Measurements from ENCODE around the gene KRTCAP2.
"Not testable (repeated sequence)": the region's sequence is repeated elsewhere in the genome, so short reads cannot be mapped to it uniquely, and the experiment has no call there.

KRTCAP2 gene

GRCh38 chr1:155172732-155173477 lies at the start of gene KRTCAP2:
Gene KRTCAP2 (minus strand): TSS chr1:155173304. CDS start chr1:155173224, 80 bp downstream.
- DNase-seq: peak; percentile 90

GRCh38 chr1:155220211-155220965 lies 47.3 kb upstream of the KRTCAP2 start:
- not testable (repeated sequence) for DNase-seq

- no peak for DNase-seq
Measured at GRCh38 chr1:155219592-155220031, 46.5 kb upstream of the KRTCAP2 start.

- DNase-seq: no peak
Measured at GRCh38 chr1:155218854-155219591, 45.9 kb upstream of the KRTCAP2 start.

GRCh38 chr1:155214702-155215101 lies 41.6 kb upstream of the KRTCAP2 start:
- DNase-seq: not testable (repeated sequence)

GRCh38 chr1:155212051-155212440 lies 38.9 kb upstream of the KRTCAP2 start:
- DNase-seq: not testable (repeated sequence)

GRCh38 chr1:155211381-155212050 lies 38.4 kb upstream of the KRTCAP2 start:
- DNase-seq: not testable (repeated sequence)

GRCh38 chr1:155210314-155211104 lies 37.4 kb upstream of the KRTCAP2 start:
- no peak for DNase-seq

- no peak for DNase-seq
Measured at GRCh38 chr1:155209312-155209721, 36.2 kb upstream of the KRTCAP2 start.

GRCh38 chr1:155208541-155209311 lies 35.6 kb upstream of the KRTCAP2 start, which contains the start of gene MTX1:
Gene MTX1 (plus strand): TSS chr1:155208695. CDS start chr1:155208805, 110 bp downstream.
- DNase-seq: peak; percentile 82

GRCh38 chr1:155207806-155208540 lies 34.9 kb upstream of the KRTCAP2 start, which contains the start of gene THBS3:
Gene THBS3 (minus strand): TSS chr1:155207897. CDS start chr1:155207876, 21 bp downstream.
- DNase-seq: no peak

- DNase-seq: peak; percentile 83
Measured at GRCh38 chr1:155206891-155207805, 34.0 kb upstream of the KRTCAP2 start.

- DNase-seq: no peak
Measured at GRCh38 chr1:155205969-155206593, 33.0 kb upstream of the KRTCAP2 start.

GRCh38 chr1:155205035-155205434 lies 31.9 kb upstream of the KRTCAP2 start:
- no peak for DNase-seq

- no peak for DNase-seq
Measured at GRCh38 chr1:155202731-155203515, 29.8 kb upstream of the KRTCAP2 start.

- no peak for DNase-seq
Measured at GRCh38 chr1:155202198-155202597, 29.1 kb upstream of the KRTCAP2 start.

- no peak for DNase-seq
Measured at GRCh38 chr1:155200920-155201319, 27.8 kb upstream of the KRTCAP2 start.

GRCh38 chr1:155199792-155200191 lies 26.7 kb upstream of the KRTCAP2 start:
- DNase-seq: no peak

All from activated effector memory CD4-positive, alpha-beta T cell treated with Interleukin-2 at 50 U/mL for 16 hours (primary cell).